Loucy (cell line): ENCODE measurements around the gene FAM20C.

Source experiments
- H2AFZ ChIP-seq: fragments of 200-600 bp; sonication (generic); 2 replicates; pipeline ENCODE4 v1.6.0; 2016; ENCODE audit warnings: antibody characterized with exemption, mild to moderate bottlenecking, low read length, moderate library complexity
- H3F3A ChIP-seq: fragments of 200-600 bp; 2 replicates; pipeline ENCODE4 v1.6.0; 2016; ENCODE audit warnings: antibody characterized with exemption, low read depth, mild to moderate bottlenecking
- H3K27me3 ChIP-seq: fragments of 200-600 bp; sonication (generic); 2 replicates; pipeline ENCODE4 v1.6.1; 2014; ENCODE audit warnings: low read length, mild to moderate bottlenecking; ENCODE audit not compliant: insufficient read depth, poor library complexity, severe bottlenecking
- H3K36me3 ChIP-seq: fragments of 200-600 bp; sonication (generic); 2 replicates; pipeline ENCODE4 v1.6.1; 2016; ENCODE audit warnings: low read length; ENCODE audit not compliant: insufficient read depth
- H3K4me1 ChIP-seq: fragments of 200-600 bp; sonication (generic); 2 replicates; pipeline ENCODE4 v1.5.1; 2014; ENCODE audit warnings: low read length, mild to moderate bottlenecking; ENCODE audit not compliant: insufficient read depth, poor library complexity, severe bottlenecking
- H3K4me2 ChIP-seq: fragments of 200-600 bp; sonication (generic); 2 replicates; pipeline ENCODE4 v1.6.0; 2014; ENCODE audit warnings: antibody characterized with exemption, low read length, low read depth, mild to moderate bottlenecking; ENCODE audit not compliant: poor library complexity, severe bottlenecking
- H3K4me3 ChIP-seq: fragments of 200-600 bp; sonication (generic); 2 replicates; pipeline ENCODE4 v1.5.1; 2014; ENCODE audit warnings: low read length, mild to moderate bottlenecking, mixed read lengths; ENCODE audit not compliant: poor library complexity, severe bottlenecking
- H3K79me2 ChIP-seq: fragments of 200-600 bp; sonication (generic); 2 replicates; pipeline ENCODE4 v1.6.1; 2014; ENCODE audit warnings: low read length; ENCODE audit not compliant: insufficient read depth
- H3K9ac ChIP-seq: fragments of 200-600 bp; sonication (generic); 2 replicates; pipeline ENCODE4 v1.6.0; 2014; ENCODE audit warnings: mild to moderate bottlenecking, low read depth, low read length, moderate library complexity; ENCODE audit not compliant: poor library complexity, severe bottlenecking
- H3K9me2 ChIP-seq: fragments of 200-600 bp; sonication (generic); replicated peaks from 2 replicates; pipeline ENCODE4 v1.6.1; 2016; ENCODE audit warnings: low read depth, low read length, mixed read lengths
- H3K9me3 ChIP-seq: fragments of 200-600 bp; sonication (generic); 2 replicates; pipeline ENCODE4 v1.6.1; 2014; ENCODE audit warnings: mild to moderate bottlenecking, antibody characterized with exemption, low read length, low read depth; ENCODE audit not compliant: insufficient read depth
- H4K20me1 ChIP-seq: fragments of 200-600 bp; sonication (generic); 2 replicates; pipeline ENCODE4 v1.6.0; 2014; ENCODE audit warnings: antibody characterized with exemption, low read length, mild to moderate bottlenecking; ENCODE audit not compliant: insufficient read depth, poor library complexity, severe bottlenecking
- EZH2phosphoT487 ChIP-seq: fragments of 200-600 bp; IDR thresholded peaks from 2 replicates; pipeline ENCODE4 v1.6.1; 2018; ENCODE audit warnings: antibody characterized with exemption, mild to moderate bottlenecking, moderate library complexity, borderline replicate concordance
- TF ChIP-seq, protein P1 (sequence below): fragments of 200-600 bp; sonication (generic); conservative IDR thresholded peaks from 2 replicates; pipeline ENCODE4 v1.5.1; 2014; ENCODE audit warnings: mild to moderate bottlenecking, antibody characterized with exemption, low read length

FAM20C gene

DNA sequence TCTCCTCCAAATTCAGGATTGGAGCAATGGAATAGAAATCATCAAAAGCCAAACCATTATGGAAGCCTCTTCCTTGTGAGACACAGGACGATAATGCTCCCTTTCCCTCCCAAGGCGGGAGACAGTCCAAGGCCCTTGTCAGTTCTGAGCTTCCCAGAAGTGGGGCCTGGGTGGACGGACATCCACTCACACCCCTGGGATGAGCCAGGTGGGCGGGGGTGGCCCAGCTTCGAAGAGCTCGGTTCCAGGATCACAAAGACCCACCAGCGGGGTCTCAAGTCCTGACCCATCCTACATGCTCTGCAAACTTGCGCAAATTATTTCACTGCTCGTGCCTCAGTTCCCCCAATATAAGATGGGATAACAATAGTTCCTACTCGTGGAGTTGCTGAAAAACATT is 87.5 kb downstream of the FAM20C start:
- H3K27me3 ChIP-seq, result no peaks in the 10 kb centered on the region
- TF ChIP-seq EZH2phosphoT487, result no peak
- TF ChIP-seq, protein P1, sequence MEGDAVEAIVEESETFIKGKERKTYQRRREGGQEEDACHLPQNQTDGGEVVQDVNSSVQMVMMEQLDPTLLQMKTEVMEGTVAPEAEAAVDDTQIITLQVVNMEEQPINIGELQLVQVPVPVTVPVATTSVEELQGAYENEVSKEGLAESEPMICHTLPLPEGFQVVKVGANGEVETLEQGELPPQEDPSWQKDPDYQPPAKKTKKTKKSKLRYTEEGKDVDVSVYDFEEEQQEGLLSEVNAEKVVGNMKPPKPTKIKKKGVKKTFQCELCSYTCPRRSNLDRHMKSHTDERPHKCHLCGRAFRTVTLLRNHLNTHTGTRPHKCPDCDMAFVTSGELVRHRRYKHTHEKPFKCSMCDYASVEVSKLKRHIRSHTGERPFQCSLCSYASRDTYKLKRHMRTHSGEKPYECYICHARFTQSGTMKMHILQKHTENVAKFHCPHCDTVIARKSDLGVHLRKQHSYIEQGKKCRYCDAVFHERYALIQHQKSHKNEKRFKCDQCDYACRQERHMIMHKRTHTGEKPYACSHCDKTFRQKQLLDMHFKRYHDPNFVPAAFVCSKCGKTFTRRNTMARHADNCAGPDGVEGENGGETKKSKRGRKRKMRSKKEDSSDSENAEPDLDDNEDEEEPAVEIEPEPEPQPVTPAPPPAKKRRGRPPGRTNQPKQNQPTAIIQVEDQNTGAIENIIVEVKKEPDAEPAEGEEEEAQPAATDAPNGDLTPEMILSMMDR, result no peak

DNA sequence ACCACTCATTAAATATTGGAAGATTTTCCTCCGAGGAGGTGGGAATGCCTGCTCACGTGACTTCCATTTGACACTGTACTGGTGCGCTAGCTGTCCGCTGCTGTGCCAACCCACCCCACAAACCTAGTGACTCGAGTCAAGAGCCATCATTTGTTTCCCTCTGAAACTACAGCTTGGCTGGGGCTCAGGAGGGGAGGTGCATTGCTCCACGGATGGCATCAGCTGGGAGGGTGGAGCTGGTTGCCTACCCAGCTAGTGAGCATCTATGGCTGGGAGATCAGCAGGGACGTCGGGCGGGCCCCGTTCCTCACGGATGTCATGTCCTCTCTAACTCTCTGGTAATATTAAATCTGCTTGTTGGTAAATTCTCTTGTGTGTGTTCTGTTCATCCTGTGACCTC is 88.1 kb downstream of the FAM20C start:
- no peaks in the 10 kb centered on the region for H4K20me1 ChIP-seq
- H3K79me2 ChIP-seq, result no peaks in the 10 kb centered on the region
- H3K9ac ChIP-seq, result no peak overlapping the region
- H3K36me3 ChIP-seq, result no peaks in the 10 kb centered on the region
- no peak overlapping the region for H3K4me2 ChIP-seq
- H3K27me3 ChIP-seq, result no peaks in the 10 kb centered on the region
- H3K9me2 ChIP-seq, result no peaks in the 10 kb centered on the region
- no peak overlapping the region for H2AFZ ChIP-seq
- TF ChIP-seq, protein P1, result no peak
- no peak for TF ChIP-seq EZH2phosphoT487
- H3K4me1 ChIP-seq, result no peaks in the 10 kb centered on the region
- peaks cover 38% of the 10 kb centered on the region; the same call in 1 of the 2 replicates for H3K9me3 ChIP-seq
- no peaks in the 10 kb centered on the region for H3F3A ChIP-seq
- no peak overlapping the region for H3K4me3 ChIP-seq

More for the DNA sequence above, 87.5 kb downstream of the FAM20C start:
- peaks cover 42% of the 10 kb centered on the region; the same call in 1 of the 2 replicates for H3K9me3 ChIP-seq
- H3K36me3 ChIP-seq, result no peaks in the 10 kb centered on the region
- no peaks in the 10 kb centered on the region for H3F3A ChIP-seq
- no peak overlapping the region for H3K4me2 ChIP-seq
- no peak overlapping the region for H3K9ac ChIP-seq
- H3K4me3 ChIP-seq, result no peak overlapping the region
- H4K20me1 ChIP-seq, result no peaks in the 10 kb centered on the region
- no peaks in the 10 kb centered on the region for H3K9me2 ChIP-seq
- no peaks in the 10 kb centered on the region for H3K4me1 ChIP-seq
- no peaks in the 10 kb centered on the region for H3K79me2 ChIP-seq
- H2AFZ ChIP-seq, result no peak overlapping the region

DNA sequence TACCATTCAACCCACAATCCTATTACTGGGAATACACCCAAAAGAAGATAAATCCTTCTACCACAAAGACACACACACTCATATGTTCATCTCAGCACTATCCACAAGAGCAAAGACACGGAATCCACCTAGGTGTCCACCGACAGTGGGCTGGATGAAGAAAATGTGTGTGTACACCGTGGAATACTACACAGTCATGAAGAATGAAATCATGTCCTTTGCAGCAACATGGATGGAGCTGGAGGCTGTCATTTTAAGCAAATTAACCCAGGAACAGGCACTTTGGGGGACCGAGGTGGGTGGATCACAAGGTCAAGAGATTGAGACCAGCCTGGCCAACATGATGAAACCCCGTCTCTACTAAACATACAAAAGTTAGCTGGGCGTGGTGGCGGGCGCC is 89.3 kb downstream of the FAM20C start:
- Histone ChIP-seq H3K9ac (no peak overlapping the region), H2AFZ (no peak overlapping the region), H3F3A (no peaks in the 10 kb centered on the region), H3K9me2 (no peaks in the 10 kb centered on the region), H3K4me1 (no peaks in the 10 kb centered on the region), H3K36me3 (no peaks in the 10 kb centered on the region), H3K79me2 (no peaks in the 10 kb centered on the region), H3K4me2 (no peak overlapping the region), H3K27me3 (no peaks in the 10 kb centered on the region), H3K9me3 (peaks cover 42% of the 10 kb centered on the region; the same call in 1 of the 2 replicates), H4K20me1 (no peaks in the 10 kb centered on the region), H3K4me3 (no peak overlapping the region)
- TF ChIP-seq, protein P1, result no peak
- no peak for TF ChIP-seq EZH2phosphoT487
